Hepatocyte (in vitro differentiated cells): ENCODE results near the gene GAGE10. TPM values are rescaled to one million over a fixed set of nuclear protein-coding genes. Genes with fewer than 3 reads are reported as not detected.

Source experiments
- DNase-seq: peaks from one replicate; pipeline ENCODE4 v3.0.0-alpha.2; 2016; ENCODE audit warnings: low spot score
- H2AFZ ChIP-seq: fragments of 200-600 bp; sonication (generic); 2 replicates; pipeline ENCODE4 v1.6.0; 2016; ENCODE audit warnings: antibody characterized with exemption, mild to moderate bottlenecking
- H3K27ac ChIP-seq: fragments of 200-600 bp; sonication (generic); 2 replicates; pipeline ENCODE4 v1.5.1; 2016; ENCODE audit warnings: mild to moderate bottlenecking
- H3K27me3 ChIP-seq: fragments of 200-600 bp; sonication (generic); 2 replicates; pipeline ENCODE4 v1.6.1; 2016
- H3K36me3 ChIP-seq: fragments of 200-600 bp; sonication (generic); replicated peaks from 2 replicates; pipeline ENCODE4 v1.5.1; 2016; ENCODE audit warnings: low read depth; ENCODE audit not compliant: insufficient read depth
- H3K4me1 ChIP-seq: fragments of 200-600 bp; sonication (generic); 2 replicates; pipeline ENCODE4 v1.5.1; 2016; ENCODE audit warnings: mild to moderate bottlenecking, moderate library complexity; ENCODE audit not compliant: insufficient read depth
- H3K4me2 ChIP-seq: fragments of 200-600 bp; sonication (generic); 2 replicates; pipeline ENCODE4 v1.6.0; 2016
- H3K4me3 ChIP-seq: fragments of 200-600 bp; sonication (generic); 2 replicates; pipeline ENCODE4 v1.5.1; 2016; ENCODE audit warnings: mild to moderate bottlenecking
- H3K79me2 ChIP-seq: fragments of 200-600 bp; sonication (generic); 2 replicates; pipeline ENCODE4 v1.6.0; 2017; ENCODE audit warnings: mild to moderate bottlenecking
- H3K9me2 ChIP-seq: fragments of 200-600 bp; sonication (generic); replicated peaks from 2 replicates; pipeline ENCODE4 v1.6.0; 2017; ENCODE audit warnings: mild to moderate bottlenecking; ENCODE audit not compliant: insufficient read depth
- H3K9me3 ChIP-seq: fragments of 200-600 bp; sonication (generic); 2 replicates; pipeline ENCODE4 v1.5.1; 2016; ENCODE audit warnings: low read depth, mild to moderate bottlenecking
- H4K20me1 ChIP-seq: fragments of 200-600 bp; sonication (generic); 2 replicates; pipeline ENCODE4 v1.6.0; 2016; ENCODE audit warnings: mild to moderate bottlenecking; ENCODE audit not compliant: insufficient read depth, poor library complexity, severe bottlenecking
- EZH2 ChIP-seq: fragments of 200-600 bp; sonication (generic); IDR thresholded peaks from 2 replicates; pipeline ENCODE4 v1.6.1; 2016; ENCODE audit warnings: antibody characterized with exemption, mild to moderate bottlenecking, borderline replicate concordance
- EZH2phosphoT487 ChIP-seq: fragments of 200-600 bp; sonication (generic); IDR thresholded peaks from one replicate; pipeline ENCODE4 v1.6.1; 2018; ENCODE audit warnings: antibody characterized with exemption, mild to moderate bottlenecking, low read depth, moderate library complexity; ENCODE audit not compliant: unreplicated experiment, severe bottlenecking
- WGBS: methylation state at CpG from one replicate; pipeline ENCODE4 v1.1.6; 2016; ENCODE audit warnings: low lambda C conversion rate; ENCODE audit errors: missing lambda C conversion rate; 5-methylcytosine and 5-hydroxymethylcytosine counted together
- polyA plus RNA-seq: library from polyadenylated mRNA; unstranded; fragments of >200 nt; fragmentation: Nextera tagmentation; extraction: Ambion mirVana; gene quantifications from 2 replicates; pipeline ENCODE4 v1.2.1, GENCODE V29; 2016
- total RNA-seq: library from RNA; depleted of rRNA; stranded (reverse); fragments of >200 nt; gene quantifications from 2 replicates; pipeline ENCODE4 v1.2.3, GENCODE V29; 2014
- TF ChIP-seq, protein P1 (sequence below): fragments of 200-600 bp; sonication (generic); IDR thresholded peaks from 2 replicates; pipeline ENCODE4 v1.5.1; 2016; ENCODE audit warnings: antibody characterized with exemption, mild to moderate bottlenecking; ENCODE audit not compliant: poor library complexity

Gene GAGE10
- total and polyA plus RNA-seq, 2 experiments from 2014 or later = not detected

DNA sequence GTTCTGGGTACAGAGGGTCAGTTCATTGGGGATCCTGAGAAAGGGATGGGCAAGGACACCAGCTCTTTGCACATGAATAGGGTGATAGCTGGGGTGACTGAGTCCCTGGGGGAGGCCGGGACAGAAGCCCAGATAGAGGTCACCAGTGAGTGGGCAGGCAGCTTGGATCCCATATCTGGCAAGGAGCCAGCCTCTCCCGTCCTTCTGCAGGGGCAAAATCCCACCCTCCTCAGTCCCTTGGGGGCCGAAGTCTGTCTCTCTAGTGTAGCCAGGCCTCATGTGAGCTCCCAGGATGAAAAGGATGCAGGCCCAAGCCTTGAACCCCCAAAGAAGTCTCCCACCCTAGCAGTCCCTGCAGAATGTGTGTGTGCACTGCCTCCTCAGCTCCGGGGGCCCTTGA lies 16.9 kb upstream of the GAGE10 start:
- TF ChIP-seq EZH2phosphoT487 = no peak
- TF ChIP-seq EZH2 = no peak
- TF ChIP-seq, protein P1, sequence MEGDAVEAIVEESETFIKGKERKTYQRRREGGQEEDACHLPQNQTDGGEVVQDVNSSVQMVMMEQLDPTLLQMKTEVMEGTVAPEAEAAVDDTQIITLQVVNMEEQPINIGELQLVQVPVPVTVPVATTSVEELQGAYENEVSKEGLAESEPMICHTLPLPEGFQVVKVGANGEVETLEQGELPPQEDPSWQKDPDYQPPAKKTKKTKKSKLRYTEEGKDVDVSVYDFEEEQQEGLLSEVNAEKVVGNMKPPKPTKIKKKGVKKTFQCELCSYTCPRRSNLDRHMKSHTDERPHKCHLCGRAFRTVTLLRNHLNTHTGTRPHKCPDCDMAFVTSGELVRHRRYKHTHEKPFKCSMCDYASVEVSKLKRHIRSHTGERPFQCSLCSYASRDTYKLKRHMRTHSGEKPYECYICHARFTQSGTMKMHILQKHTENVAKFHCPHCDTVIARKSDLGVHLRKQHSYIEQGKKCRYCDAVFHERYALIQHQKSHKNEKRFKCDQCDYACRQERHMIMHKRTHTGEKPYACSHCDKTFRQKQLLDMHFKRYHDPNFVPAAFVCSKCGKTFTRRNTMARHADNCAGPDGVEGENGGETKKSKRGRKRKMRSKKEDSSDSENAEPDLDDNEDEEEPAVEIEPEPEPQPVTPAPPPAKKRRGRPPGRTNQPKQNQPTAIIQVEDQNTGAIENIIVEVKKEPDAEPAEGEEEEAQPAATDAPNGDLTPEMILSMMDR = no peak
- WGBS = 83% methylated on average over 4 of the region's 4 CpGs
- no peaks in the 10 kb centered on the region for H3K9me2 ChIP-seq
- H3K27ac ChIP-seq = no peak overlapping the region
- H3K27me3 ChIP-seq = no peaks in the 10 kb centered on the region
- H3K9me3 ChIP-seq = no peaks in the 10 kb centered on the region
- no peaks in the 10 kb centered on the region for H3K4me1 ChIP-seq
- no peak overlapping the region for H3K4me2 ChIP-seq
- H3K79me2 ChIP-seq = no peaks in the 10 kb centered on the region
- H3K4me3 ChIP-seq = no peak overlapping the region
- no peak for DNase-seq
- H3K36me3 ChIP-seq = no peaks in the 10 kb centered on the region
- H4K20me1 ChIP-seq = no peaks in the 10 kb centered on the region
- no peak overlapping the region for H2AFZ ChIP-seq

- H3K36me3 ChIP-seq = no peaks in the 10 kb centered on the region
- WGBS = 89% methylated on average over 1 of the region's 1 CpG
- no peak for DNase-seq
- H3K4me3 ChIP-seq = no peak overlapping the region
- H4K20me1 ChIP-seq = no peaks in the 10 kb centered on the region
- no peaks in the 10 kb centered on the region for H3K27me3 ChIP-seq
- no peaks in the 10 kb centered on the region for H3K79me2 ChIP-seq
- H2AFZ ChIP-seq = no peak overlapping the region
- no peaks in the 10 kb centered on the region for H3K4me1 ChIP-seq
- H3K4me2 ChIP-seq = no peak overlapping the region
- TF ChIP-seq EZH2 (no peak), EZH2phosphoT487 (no peak)
- TF ChIP-seq, protein P1 = no peak
- H3K27ac ChIP-seq = no peak overlapping the region
- H3K9me3 ChIP-seq = no peaks in the 10 kb centered on the region
- no peaks in the 10 kb centered on the region for H3K9me2 ChIP-seq
Measured at GRCh38 chrX:49287665-49288064, 15.8 kb upstream of the GAGE10 start.

- no peak overlapping the region for H3K4me3 ChIP-seq
- no peak overlapping the region for H3K4me2 ChIP-seq
- no peaks in the 10 kb centered on the region for H3K9me2 ChIP-seq
- WGBS = 75% methylated on average over 7 of the region's 7 CpGs
- TF ChIP-seq EZH2phosphoT487 (no peak), EZH2 (no peak)
- TF ChIP-seq, protein P1 = no peak
- no peaks in the 10 kb centered on the region for H3K27me3 ChIP-seq
- no peak for DNase-seq
- no peaks in the 10 kb centered on the region for H3K79me2 ChIP-seq
- no peaks in the 10 kb centered on the region for H3K36me3 ChIP-seq
- no peak overlapping the region for H2AFZ ChIP-seq
- no peaks in the 10 kb centered on the region for H3K4me1 ChIP-seq
- no peak overlapping the region for H3K27ac ChIP-seq
- no peaks in the 10 kb centered on the region for H3K9me3 ChIP-seq
- no peaks in the 10 kb centered on the region for H4K20me1 ChIP-seq
Measured at GRCh38 chrX:49290215-49290614, 13.2 kb upstream of the GAGE10 start.
